BE2C (cell line): ENCODE results near the gene GNLY.
"Not testable (repeated sequence)": the region's sequence is repeated elsewhere in the genome, so short reads cannot be mapped to it uniquely, and the experiment has no call there.

Experiments
- DNase-seq: peaks from one replicate; pipeline ENCODE4 v3.0.0-alpha.2; 2020
- H3K27me3 ChIP-seq: fragments of 250-450 bp; sonication (Bioruptor Pico); 2 replicates; pipeline ENCODE4 v1.5.1; 2020; ENCODE audit warnings: mild to moderate bottlenecking
- H3K36me3 ChIP-seq: fragments of 250-450 bp; sonication (Bioruptor Pico); 2 replicates; pipeline ENCODE4 v1.5.1; 2020; ENCODE audit warnings: mild to moderate bottlenecking
- H3K4me1 ChIP-seq: fragments of 250-450 bp; sonication (Bioruptor Pico); 2 replicates; pipeline ENCODE4 v1.5.1; 2020
- H3K4me3 ChIP-seq: 2 replicates; pipeline ENCODE4 v1.5.1; 2011; ENCODE audit warnings: low read depth, low read length
- H3K9me3 ChIP-seq: fragments of 250-450 bp; sonication (Bioruptor Pico); 2 replicates; pipeline ENCODE4 v1.5.1; 2020
- CTCF ChIP-seq: IDR thresholded peaks from 2 replicates; pipeline ENCODE4 v1.5.1; 2012; ENCODE audit warnings: mild to moderate bottlenecking, low read depth, low read length

GNLY gene

DNA sequence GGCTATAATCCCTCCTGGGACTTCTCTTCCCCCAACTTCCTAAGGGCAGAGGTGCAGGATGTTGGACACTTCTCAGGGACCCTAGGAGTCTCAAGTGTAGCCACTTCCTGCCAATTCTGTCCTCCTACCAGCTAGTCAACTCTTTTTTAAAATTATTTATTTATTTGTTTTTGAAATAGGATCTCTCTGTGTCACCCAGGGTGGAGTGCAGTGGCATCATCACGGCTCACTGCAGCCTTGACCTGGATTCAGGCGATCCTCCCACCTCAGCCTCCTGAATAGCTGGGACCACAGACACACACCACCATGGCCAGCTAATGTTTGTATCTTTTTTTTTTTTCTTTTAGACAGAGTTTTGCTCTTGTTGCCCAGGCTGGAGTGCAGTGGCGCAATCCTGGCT lies 37.7 kb upstream of the GNLY start:
- Histone ChIP-seq H3K9me3 (no peaks in the 10 kb centered on the region), H3K4me3 (no peak overlapping the region), H3K27me3 (no peaks in the 10 kb centered on the region), H3K4me1 (no peaks in the 10 kb centered on the region), H3K36me3 (no peaks in the 10 kb centered on the region)
- no peak for TF ChIP-seq CTCF
- DNase-seq = no peak

DNA sequence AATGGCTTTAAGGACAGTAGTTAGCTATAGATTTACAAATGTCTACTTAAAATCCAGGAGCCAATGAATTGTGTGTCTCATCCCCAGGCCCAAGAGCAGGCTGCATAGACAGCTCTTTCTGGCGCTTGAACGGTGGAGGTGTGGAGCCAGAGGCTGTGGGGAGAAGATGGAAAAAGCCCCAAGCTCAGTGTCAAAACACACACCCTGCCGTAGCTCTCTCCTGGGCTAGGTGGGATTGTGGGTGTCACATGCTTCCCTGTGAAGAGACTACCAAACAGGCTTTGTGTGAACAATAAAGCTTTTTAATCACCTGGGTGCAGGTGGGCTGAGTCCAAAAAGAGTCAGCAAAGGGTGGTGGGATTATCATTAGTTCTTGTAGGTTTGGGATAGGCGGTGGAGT lies 36.8 kb upstream of the GNLY start:
- not testable (repeated sequence) for DNase-seq, H3K36me3 ChIP-seq, H3K27me3 ChIP-seq, H3K4me3 ChIP-seq, H3K9me3 ChIP-seq, H3K4me1 ChIP-seq

GRCh38 chr2:85659324-85659981 lies 34.7 kb upstream of the GNLY start:
- no peaks in the 10 kb centered on the region for H3K9me3 ChIP-seq
- no peak overlapping the region for H3K4me3 ChIP-seq
- TF ChIP-seq CTCF = no peak
- H3K36me3 ChIP-seq = no peaks in the 10 kb centered on the region
- DNase-seq = no peak
- H3K27me3 ChIP-seq = no peaks in the 10 kb centered on the region
- H3K4me1 ChIP-seq = no peaks in the 10 kb centered on the region

- DNase-seq, H3K4me3 ChIP-seq, H3K9me3 ChIP-seq, H3K27me3 ChIP-seq, H3K4me1 ChIP-seq, H3K36me3 ChIP-seq: not testable (repeated sequence)
These were observed 33.9 kb upstream of the GNLY start for GRCh38 chr2:85660301-85660700.

- H3K4me3 ChIP-seq = no peak overlapping the region
- H3K27me3 ChIP-seq = no peaks in the 10 kb centered on the region
- H3K36me3 ChIP-seq = no peaks in the 10 kb centered on the region
- H3K4me1 ChIP-seq = no peaks in the 10 kb centered on the region
- no peak for TF ChIP-seq CTCF
- H3K9me3 ChIP-seq = no peaks in the 10 kb centered on the region
- DNase-seq = no peak
These were observed 33.4 kb upstream of the GNLY start for GRCh38 chr2:85660725-85661124.

DNA sequence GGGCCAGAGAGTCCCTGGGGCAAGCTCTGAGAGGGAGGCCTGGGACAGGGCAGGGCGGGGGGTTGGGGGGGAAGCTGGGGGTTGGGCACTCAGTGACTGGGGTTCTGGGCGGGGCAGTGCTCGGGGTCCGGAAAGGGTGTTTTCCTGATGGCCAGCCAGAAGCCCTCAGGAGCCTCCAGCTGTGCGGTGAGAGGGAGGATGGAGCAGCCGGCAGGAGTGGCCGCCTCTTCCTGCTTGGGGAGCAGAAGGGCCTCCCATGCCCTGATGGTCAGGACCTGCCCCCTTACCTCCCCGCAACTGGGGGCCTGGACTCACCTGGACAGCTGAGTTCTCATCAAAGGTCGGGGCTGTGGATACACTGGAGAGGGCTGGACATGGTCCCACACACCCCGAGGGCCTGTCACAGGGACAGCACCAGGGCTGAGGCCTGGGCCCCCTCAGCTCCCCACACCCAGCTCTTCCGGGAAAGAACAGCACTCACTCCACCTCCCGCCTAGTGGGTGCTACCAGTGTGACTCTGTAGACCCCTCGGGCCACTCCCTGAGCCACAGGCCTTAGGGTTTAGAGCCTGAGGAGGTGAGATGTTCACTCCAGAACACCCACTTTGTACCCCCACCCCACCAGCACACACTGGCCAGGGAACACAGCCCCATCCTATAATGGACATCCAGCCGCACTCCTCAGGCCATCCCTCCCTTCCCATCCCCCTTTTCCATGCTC lies 32.9 kb upstream of the GNLY start:
- DNase-seq = no peak
- Histone ChIP-seq H3K4me1 (no peaks in the 10 kb centered on the region), H3K9me3 (no peaks in the 10 kb centered on the region), H3K27me3 (no peaks in the 10 kb centered on the region), H3K36me3 (no peaks in the 10 kb centered on the region), H3K4me3 (no peak overlapping the region)
- TF ChIP-seq CTCF = no peak

DNA sequence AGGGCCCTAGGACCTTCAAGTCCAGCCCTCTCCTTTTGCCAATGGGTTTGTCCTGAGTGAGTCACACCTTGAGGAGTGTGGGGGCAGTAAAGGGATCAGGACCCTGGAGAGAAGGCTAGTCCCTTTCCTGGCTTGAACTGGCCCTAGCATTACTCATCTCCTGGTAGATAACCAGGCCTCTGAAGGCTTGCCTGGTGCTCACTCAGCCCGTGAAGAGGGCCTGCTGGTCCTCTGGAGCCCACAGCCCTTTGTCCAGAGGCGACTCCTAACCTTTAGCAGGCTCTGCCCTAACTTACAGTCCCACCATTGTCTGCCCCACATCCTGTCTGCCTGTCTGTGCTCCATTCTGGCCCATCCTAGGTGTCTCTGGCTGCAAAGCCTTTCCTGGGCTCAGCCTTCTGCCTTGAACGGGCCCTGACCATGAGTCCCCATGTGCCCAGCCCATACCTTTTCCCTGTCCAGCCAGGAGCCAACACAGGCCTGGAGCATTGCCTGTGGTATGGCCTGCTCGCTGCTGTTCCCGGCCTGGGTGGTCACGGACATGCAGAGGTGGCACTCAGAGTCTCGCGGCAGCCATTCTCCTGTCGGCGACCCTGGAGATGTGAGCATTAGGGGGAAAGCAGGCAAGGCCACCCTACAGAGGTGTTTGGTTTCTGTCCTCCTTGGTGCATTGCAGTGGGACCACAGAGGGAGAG lies 31.1 kb upstream of the GNLY start:
- Histone ChIP-seq H3K36me3 (no peaks in the 10 kb centered on the region), H3K9me3 (no peaks in the 10 kb centered on the region), H3K4me3 (no peak overlapping the region), H3K27me3 (no peaks in the 10 kb centered on the region), H3K4me1 (no peaks in the 10 kb centered on the region)
- TF ChIP-seq CTCF = no peak
- DNase-seq = no peak
